ENCODE results near the gene CLSTN2.

DNA sequence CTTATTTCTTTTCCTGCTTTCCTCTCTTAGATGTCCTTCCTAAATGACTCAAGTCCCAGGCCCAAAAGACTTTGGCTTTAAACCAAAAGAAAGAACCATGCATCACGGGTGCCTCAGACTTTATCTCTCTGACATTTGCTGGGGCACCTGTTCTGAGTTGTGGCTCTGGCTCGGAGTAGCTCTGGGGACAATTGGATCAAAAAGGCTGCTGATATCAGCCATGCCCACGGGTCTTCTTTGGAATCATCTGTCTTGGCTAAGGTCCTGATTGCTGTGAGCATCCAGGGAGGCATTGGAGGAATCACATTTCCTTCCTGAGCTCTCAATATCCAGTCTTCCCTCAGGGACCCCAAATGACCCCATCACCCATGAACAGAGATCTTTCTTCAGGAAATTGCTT lies 59.9 kb downstream of the CLSTN2 start:
- TF ChIP-seq, protein P1, sequence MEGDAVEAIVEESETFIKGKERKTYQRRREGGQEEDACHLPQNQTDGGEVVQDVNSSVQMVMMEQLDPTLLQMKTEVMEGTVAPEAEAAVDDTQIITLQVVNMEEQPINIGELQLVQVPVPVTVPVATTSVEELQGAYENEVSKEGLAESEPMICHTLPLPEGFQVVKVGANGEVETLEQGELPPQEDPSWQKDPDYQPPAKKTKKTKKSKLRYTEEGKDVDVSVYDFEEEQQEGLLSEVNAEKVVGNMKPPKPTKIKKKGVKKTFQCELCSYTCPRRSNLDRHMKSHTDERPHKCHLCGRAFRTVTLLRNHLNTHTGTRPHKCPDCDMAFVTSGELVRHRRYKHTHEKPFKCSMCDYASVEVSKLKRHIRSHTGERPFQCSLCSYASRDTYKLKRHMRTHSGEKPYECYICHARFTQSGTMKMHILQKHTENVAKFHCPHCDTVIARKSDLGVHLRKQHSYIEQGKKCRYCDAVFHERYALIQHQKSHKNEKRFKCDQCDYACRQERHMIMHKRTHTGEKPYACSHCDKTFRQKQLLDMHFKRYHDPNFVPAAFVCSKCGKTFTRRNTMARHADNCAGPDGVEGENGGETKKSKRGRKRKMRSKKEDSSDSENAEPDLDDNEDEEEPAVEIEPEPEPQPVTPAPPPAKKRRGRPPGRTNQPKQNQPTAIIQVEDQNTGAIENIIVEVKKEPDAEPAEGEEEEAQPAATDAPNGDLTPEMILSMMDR (IDR thresholded peaks at IDR 0.05; ENCODE audit: poor library complexity): no peak
- no peak for TF ChIP-seq EZH2 (IDR thresholded peaks at IDR 0.05; ENCODE audit: borderline replicate concordance)

Measured in hepatocyte (in vitro differentiated cells).